GM12872 (cell line): Measurements from ENCODE around the gene MPRIP.

Experiments used
- CTCF ChIP-seq: IDR thresholded peaks from 3 replicates; pipeline ENCODE4 v1.5.1; 2011; ENCODE audit warnings: low read depth, mild to moderate bottlenecking, low read length, moderate library complexity; ENCODE audit not compliant: insufficient read depth

MPRIP gene

GRCh38 chr17:17204635-17205231 lies 162.5 kb downstream of the MPRIP start:
- no peak for TF ChIP-seq CTCF

DNA sequence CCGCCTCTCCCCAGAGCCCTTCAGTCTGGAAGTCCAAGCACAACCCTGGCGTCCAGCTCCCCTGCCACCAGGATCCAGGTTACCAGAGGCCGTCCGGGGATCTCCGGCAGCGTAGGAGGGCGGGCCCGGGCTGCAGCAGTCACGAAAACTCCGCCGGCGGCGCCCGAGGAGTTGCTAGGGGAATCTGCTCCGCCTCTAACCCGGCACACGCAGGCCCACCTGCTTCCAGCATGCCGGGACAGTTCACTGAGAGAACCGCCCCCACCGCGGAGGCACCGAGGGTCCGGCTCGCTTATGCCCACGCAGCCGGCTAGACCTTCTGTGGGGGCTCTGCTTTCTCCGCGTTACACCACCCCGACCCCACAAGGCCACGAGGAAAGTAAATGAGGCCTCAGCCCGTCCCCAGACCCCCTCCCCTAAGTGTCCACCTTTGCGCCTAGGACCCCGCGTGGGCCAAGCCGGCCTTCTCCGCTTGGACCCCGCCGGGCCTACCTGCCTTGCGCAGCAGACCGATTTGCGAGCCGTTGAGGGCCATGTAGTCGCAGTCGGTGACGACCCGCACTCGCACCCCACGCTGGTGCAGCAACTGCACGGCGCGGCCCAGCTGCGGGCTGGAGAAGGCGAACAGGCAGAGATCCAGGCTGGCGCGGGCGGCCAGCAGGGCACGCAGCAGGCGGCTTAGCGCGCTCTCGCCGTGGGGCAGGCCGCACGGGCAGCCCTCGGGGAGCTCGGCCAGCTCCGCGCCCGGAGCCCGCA lies 163.3 kb downstream of the MPRIP start:
- TF ChIP-seq CTCF = no peak

DNA sequence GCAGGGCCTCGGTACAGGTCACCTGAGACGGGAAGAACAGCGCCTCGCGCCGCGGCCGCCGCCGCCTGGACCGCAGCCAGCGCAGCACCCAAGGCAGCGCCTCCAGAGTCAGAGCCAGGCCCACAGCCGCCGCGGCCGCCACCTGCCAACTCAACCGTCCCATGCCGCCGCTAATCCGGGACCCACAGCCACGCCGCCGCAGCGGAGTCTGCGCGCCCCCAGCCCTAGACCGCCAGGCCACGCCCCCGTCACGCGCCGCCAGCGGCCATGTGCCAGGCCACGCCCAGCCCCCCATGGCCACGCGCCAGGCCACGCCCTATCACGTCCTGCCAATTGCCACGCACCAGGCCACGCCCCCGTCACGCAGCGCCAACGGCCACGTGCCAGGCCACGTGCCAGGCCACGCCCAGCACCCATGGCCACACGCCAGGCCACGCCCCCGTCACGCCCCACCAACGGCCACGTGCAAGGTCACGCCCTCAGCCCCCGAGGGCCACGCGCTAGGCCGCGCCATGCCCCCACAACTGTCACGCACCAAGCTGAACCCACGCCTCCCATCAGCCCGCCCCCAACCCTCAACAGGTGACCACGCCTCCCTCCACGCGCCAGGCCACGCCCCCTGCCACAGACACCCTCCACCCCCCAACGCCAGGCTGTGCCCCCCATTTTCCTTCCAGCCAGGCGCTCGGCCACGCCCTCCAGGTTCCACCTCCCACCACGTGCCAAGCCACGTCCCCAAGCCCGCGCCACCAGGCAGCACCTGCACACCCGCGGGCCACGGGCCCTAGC lies 164.1 kb downstream of the MPRIP start, which contains the start of gene PLD6:
Gene PLD6 (minus strand): TSS at position 210 of the 789 bp plus-strand sequence. CDS start 47 bp downstream, at position 163.
- no peak for TF ChIP-seq CTCF

DNA sequence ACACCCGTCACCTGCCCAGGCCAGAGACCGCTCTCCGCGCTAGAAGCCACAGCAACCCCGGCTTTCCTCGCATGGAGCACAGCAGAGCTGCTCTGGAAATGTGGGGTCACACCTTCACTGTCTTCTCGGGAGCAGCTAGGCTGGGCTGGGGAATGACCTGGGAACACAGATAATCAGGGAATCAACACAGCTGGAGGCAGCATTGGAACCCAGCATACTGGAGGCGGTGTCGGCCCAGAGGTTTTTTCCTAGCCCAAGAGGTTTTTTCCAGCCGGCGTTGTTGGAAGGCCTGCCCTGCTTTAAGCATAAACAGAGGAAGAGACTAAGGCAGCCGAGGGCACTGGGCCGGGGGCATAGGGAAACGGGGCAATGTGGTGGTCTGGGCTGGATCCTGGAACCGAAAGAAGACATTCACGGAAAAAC lies 164.7 kb downstream of the MPRIP start:
- no peak for TF ChIP-seq CTCF

DNA sequence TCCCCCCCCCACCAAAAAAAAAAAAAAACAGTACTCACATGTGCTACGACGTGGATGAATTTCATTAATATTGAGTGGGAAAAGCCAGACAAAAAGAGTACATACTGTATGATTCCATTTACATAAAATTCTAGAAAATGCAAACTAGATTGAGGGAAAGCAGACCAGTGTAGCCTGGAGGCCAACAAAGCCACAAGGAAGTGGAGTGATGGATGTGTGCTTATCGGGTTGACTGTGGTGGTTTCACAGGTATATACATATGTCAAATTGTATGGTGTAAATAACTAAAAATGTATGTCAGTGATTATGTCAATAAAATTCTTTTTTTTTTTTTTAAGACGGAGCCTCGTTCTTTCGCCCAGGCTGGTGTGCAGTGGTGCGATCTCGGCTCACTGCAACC lies 165.7 kb downstream of the MPRIP start:
- TF ChIP-seq CTCF = no peak

DNA sequence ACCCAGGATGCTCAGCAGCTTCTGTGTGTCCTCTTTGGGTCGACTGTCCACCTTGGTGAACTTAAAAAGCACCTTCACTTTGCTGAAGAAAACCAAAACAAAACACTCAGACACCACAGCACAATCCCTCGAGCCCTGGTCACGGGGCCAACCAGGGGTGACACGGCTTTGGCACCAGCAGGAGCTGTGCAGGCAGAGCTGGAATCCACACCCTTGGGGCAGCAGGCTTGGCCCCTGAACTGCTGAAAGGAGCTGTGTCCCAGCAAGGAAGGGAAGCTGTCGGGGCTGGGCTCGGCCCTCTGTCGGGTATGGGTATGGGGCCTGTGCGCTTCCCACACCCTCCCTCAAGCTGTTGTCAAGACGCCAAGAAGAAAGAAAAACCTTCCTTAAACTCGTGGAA lies 171.5 kb downstream of the MPRIP start:
- no peak for TF ChIP-seq CTCF
